ENCODE results near the gene GPR161.

The GPR161 gene

GRCh38 chr1:168099337-168099801 lies 37.4 kb downstream of the GPR161 start:
- no peak for DNase-seq (ENCODE audit: low read depth)
- TF ChIP-seq CTCF (conservative IDR thresholded peaks at IDR 0.05; ENCODE audit: low read depth, low read length), result no peak
- H3K4me3 ChIP-seq (ENCODE audit: low read depth, low read length), result no peak overlapping the region

GRCh38 chr1:168098534-168099320 lies 38.0 kb downstream of the GPR161 start:
- DNase-seq (ENCODE audit: low read depth), result no peak
- no peak for TF ChIP-seq CTCF (conservative IDR thresholded peaks at IDR 0.05; ENCODE audit: low read depth, low read length)

GRCh38 chr1:168097921-168098528 lies 38.7 kb downstream of the GPR161 start:
- DNase-seq (ENCODE audit: low read depth), result no peak
- no peak for TF ChIP-seq CTCF (conservative IDR thresholded peaks at IDR 0.05; ENCODE audit: low read depth, low read length)
- no peak overlapping the region for H3K4me3 ChIP-seq (ENCODE audit: low read depth, low read length)

More at GRCh38 chr1:168098534-168099320, 38.0 kb downstream of the GPR161 start:
- H3K4me3 ChIP-seq (ENCODE audit: low read depth, low read length), result no peak overlapping the region

GRCh38 chr1:168096296-168097165 lies 40.2 kb downstream of the GPR161 start:
- no peak overlapping the region for H3K4me3 ChIP-seq (ENCODE audit: low read depth, low read length)
- TF ChIP-seq CTCF (conservative IDR thresholded peaks at IDR 0.05; ENCODE audit: low read depth, low read length), result no peak
- no peak for DNase-seq (ENCODE audit: low read depth)

- no peak for DNase-seq (ENCODE audit: low read depth)
- no peak overlapping the region for H3K4me3 ChIP-seq (ENCODE audit: low read depth, low read length)
- no peak for TF ChIP-seq CTCF (conservative IDR thresholded peaks at IDR 0.05; ENCODE audit: low read depth, low read length)
These were observed 41.3 kb downstream of the GPR161 start for GRCh38 chr1:168095476-168095875.

- no peak for TF ChIP-seq CTCF (conservative IDR thresholded peaks at IDR 0.05; ENCODE audit: low read depth, low read length)
- H3K4me3 ChIP-seq (ENCODE audit: low read depth, low read length), result no peak overlapping the region
- DNase-seq (ENCODE audit: low read depth), result no peak
These were observed 43.1 kb downstream of the GPR161 start for GRCh38 chr1:168093616-168094015.
